HepG2 (cell line): Measurements from ENCODE around the gene NXN. TPM values are rescaled to one million over a fixed set of nuclear protein-coding genes. Genes with fewer than 3 reads are reported as not detected.

Experiments
- FOXC1 ChIP-seq: sonication (generic); formaldehyde crosslinking; IDR thresholded peaks from 2 replicates; pipeline ENCODE4 v1.8.0; 2022; ENCODE audit warnings: mild to moderate bottlenecking, missing genetic modification reagents, borderline replicate concordance
- FOXK1 ChIP-seq: sonication (generic); formaldehyde crosslinking; IDR thresholded peaks from 2 replicates; pipeline ENCODE4 v1.4.0; 2020; ENCODE audit warnings: low read depth, missing genetic modification reagents, borderline replicate concordance
- KAT2B ChIP-seq: fragments of 150-350 bp; IDR thresholded peaks from 2 replicates; pipeline ENCODE4 v1.6.1; 2014; ENCODE audit warnings: low read depth, low read length, borderline replicate concordance
- NR2F1 ChIP-seq, 2 experiments: fragments of 450-650 bp in 1 of 2; formaldehyde crosslinking in 1 of 2; IDR thresholded peaks; 2 replicates each; pipeline versions ENCODE4 v1.5.0 to v1.6.1; 2016 to 2020; ENCODE audit warnings: mild to moderate bottlenecking in 1 of 2, missing compliant biosample characterization in 1 of 2, missing genetic modification reagents in 1 of 2, moderate library complexity in 1 of 2
- NR3C1 ChIP-seq: sonication (generic); formaldehyde crosslinking; IDR thresholded peaks from 2 replicates; pipeline ENCODE4 v1.4.0; 2020; ENCODE audit warnings: missing genetic modification reagents
- RBFOX2 ChIP-seq: fragments of 200-400 bp; formaldehyde crosslinking; IDR thresholded peaks from 2 replicates; pipeline ENCODE4 v1.6.1; 2017; ENCODE audit warnings: low read depth, mild to moderate bottlenecking, low read length
- RFX1 ChIP-seq: fragments of 450-650 bp; IDR thresholded peaks from 2 replicates; pipeline ENCODE4 v1.6.1; 2017
- RFX3 ChIP-seq: IDR thresholded peaks from 2 replicates; pipeline ENCODE4 v1.6.1; 2016; ENCODE audit warnings: missing biosample characterization, missing genetic modification reagents
- ZC3H13 ChIP-seq: sonication (generic); formaldehyde crosslinking; IDR thresholded peaks from 2 replicates; pipeline ENCODE4 v1.8.1; 2023; ENCODE audit warnings: mild to moderate bottlenecking, missing genetic modification reagents, moderate library complexity
- ZFP36 ChIP-seq: fragments of 150-350 bp; IDR thresholded peaks from 2 replicates; pipeline ENCODE4 v1.6.1; 2018; ENCODE audit warnings: borderline replicate concordance, low read length, low read depth; ENCODE audit not compliant: partially characterized antibody
- ZNF543 ChIP-seq: sonication (generic); formaldehyde crosslinking; IDR thresholded peaks from 2 replicates; pipeline ENCODE4 v1.4.0; 2020; ENCODE audit warnings: mild to moderate bottlenecking, missing genetic modification reagents
- ZNF564 ChIP-seq: sonication (generic); formaldehyde crosslinking; IDR thresholded peaks from 2 replicates; pipeline ENCODE4 v1.8.1; 2023; ENCODE audit warnings: mild to moderate bottlenecking, missing genetic modification reagents
- ZNF746 ChIP-seq: sonication (generic); formaldehyde crosslinking; IDR thresholded peaks from 2 replicates; pipeline ENCODE4 v1.8.0; 2022; ENCODE audit warnings: mild to moderate bottlenecking, missing genetic modification reagents
- polyA plus RNA-seq, 8 experiments: library from polyadenylated mRNA; depleted of rRNA in 3 of 8; stranded (reverse) in 7 of 8; unstranded in 1 of 8; fragments of >200 nt; fragmentation: Illumina TruSeq in 4 of 8; extraction: Trizol in 4 of 8; gene quantifications; 2 replicates each; pipeline versions ENCODE4 v1.2.1 to v1.2.3, GENCODE V29; 2011 to 2016; ENCODE audit warnings: low read depth in 4 of 8, missing spikeins in 1 of 8, mixed read lengths in 1 of 8; ENCODE audit not compliant: insufficient read depth in 1 of 8
- total RNA-seq, 5 experiments: library from RNA; depleted of rRNA; stranded (reverse); fragments of >200 nt; fragmentation: Illumina TruSeq; extraction: Trizol; gene quantifications; 2 replicates each; pipeline ENCODE4 v1.2.3, GENCODE V29; 2016; ENCODE audit warnings: low read depth in 1 of 5
- TF ChIP-seq, protein P1 (sequence below), 2 experiments: fragments of 450-650 bp in 1 of 2; sonication (generic) in 1 of 2; formaldehyde crosslinking in 1 of 2; IDR thresholded peaks; 2 replicates each; pipeline versions ENCODE4 v1.6.1 to v1.8.0; 2016 to 2022; ENCODE audit warnings: antibody characterized with exemption in 1 of 2, mild to moderate bottlenecking in 1 of 2, missing genetic modification reagents in 1 of 2
- TF ChIP-seq, protein P2 (sequence below): sonication (generic); formaldehyde crosslinking; IDR thresholded peaks from 2 replicates; pipeline ENCODE4 v1.4.0; 2020; ENCODE audit warnings: missing genetic modification reagents
- TF ChIP-seq, protein P3 (sequence below): sonication (generic); formaldehyde crosslinking; conservative IDR thresholded peaks from 2 replicates; pipeline ENCODE4 v1.8.0; 2022; ENCODE audit warnings: low read depth, missing genetic modification reagents

Gene NXN
- total and polyA plus RNA-seq, 2 of the 13 experiments (the other 11 are each of a cell fraction or from before 2014, with no cell fraction given): 22.2 to 24.3 TPM

DNA sequence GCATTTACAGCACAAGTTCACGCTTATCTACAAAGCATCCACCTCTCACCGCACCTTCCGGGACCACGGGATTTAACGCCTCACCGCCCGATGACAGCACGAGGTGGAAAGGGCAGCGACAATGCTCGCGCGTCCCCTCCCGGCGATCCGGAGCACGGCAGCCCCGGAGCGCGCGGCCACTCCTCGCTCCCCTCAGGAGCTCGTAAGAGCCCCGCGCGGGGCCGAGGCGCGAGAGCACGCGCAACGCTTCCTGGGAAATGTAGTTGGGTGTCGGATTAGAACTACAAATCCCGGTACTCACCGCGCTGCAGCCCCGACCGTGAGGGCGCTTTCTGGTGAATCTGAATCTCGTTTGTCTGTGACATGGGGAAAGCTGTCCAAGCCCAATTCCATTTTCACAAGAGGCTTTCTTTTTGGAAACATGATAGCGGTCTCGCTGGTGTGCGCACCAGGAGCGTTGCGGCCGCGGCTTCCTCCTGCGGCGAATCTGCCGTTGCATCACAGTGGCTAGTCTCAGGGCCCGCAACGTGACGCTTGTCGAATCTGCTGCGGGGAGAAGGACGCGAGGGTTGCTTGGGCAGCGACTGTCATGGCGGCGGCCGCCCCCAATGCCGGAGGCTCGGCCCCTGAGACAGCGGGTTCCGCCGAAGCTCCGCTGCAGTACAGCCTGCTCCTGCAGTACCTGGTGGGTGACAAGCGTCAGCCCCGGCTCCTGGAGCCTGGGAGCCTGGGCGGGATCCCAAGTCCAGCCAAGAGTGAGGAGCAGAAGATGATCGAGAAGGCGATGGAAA, 17.2 kb upstream of the NXN start, which contains the start of gene TIMM22 (continued):
- TF ChIP-seq, protein P1, sequence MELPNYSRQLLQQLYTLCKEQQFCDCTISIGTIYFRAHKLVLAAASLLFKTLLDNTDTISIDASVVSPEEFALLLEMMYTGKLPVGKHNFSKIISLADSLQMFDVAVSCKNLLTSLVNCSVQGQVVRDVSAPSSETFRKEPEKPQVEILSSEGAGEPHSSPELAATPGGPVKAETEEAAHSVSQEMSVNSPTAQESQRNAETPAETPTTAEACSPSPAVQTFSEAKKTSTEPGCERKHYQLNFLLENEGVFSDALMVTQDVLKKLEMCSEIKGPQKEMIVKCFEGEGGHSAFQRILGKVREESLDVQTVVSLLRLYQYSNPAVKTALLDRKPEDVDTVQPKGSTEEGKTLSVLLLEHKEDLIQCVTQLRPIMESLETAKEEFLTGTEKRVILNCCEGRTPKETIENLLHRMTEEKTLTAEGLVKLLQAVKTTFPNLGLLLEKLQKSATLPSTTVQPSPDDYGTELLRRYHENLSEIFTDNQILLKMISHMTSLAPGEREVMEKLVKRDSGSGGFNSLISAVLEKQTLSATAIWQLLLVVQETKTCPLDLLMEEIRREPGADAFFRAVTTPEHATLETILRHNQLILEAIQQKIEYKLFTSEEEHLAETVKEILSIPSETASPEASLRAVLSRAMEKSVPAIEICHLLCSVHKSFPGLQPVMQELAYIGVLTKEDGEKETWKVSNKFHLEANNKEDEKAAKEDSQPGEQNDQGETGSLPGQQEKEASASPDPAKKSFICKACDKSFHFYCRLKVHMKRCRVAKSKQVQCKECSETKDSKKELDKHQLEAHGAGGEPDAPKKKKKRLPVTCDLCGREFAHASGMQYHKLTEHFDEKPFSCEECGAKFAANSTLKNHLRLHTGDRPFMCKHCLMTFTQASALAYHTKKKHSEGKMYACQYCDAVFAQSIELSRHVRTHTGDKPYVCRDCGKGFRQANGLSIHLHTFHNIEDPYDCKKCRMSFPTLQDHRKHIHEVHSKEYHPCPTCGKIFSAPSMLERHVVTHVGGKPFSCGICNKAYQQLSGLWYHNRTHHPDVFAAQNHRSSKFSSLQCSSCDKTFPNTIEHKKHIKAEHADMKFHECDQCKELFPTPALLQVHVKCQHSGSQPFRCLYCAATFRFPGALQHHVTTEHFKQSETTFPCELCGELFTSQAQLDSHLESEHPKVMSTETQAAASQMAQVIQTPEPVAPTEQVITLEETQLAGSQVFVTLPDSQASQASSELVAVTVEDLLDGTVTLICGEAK (IDR thresholded peaks at IDR 0.05): no peak
- TF ChIP-seq, protein P1 (CRISPR knock-in tag; IDR thresholded peaks at IDR 0.05): peak; percentile 83; the same call in 1 of the 2 replicates
- 0 out of 2 replicates have a peak, but pooled peaks have one; percentile 68 for TF ChIP-seq ZNF543
- TF ChIP-seq RBFOX2: peak; percentile 91
- TF ChIP-seq, protein P2, sequence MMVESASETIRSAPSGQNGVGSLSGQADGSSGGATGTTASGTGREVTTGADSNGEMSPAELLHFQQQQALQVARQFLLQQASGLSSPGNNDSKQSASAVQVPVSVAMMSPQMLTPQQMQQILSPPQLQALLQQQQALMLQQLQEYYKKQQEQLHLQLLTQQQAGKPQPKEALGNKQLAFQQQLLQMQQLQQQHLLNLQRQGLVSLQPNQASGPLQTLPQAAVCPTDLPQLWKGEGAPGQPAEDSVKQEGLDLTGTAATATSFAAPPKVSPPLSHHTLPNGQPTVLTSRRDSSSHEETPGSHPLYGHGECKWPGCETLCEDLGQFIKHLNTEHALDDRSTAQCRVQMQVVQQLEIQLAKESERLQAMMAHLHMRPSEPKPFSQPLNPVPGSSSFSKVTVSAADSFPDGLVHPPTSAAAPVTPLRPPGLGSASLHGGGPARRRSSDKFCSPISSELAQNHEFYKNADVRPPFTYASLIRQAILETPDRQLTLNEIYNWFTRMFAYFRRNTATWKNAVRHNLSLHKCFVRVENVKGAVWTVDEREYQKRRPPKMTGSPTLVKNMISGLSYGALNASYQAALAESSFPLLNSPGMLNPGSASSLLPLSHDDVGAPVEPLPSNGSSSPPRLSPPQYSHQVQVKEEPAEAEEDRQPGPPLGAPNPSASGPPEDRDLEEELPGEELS (CRISPR knock-in tag): peak; percentile 62
- no peak for TF ChIP-seq RFX1
- peak; percentile 38 for TF ChIP-seq RFX3 (CRISPR knock-in tag)
- peak; percentile 68; the same call in 1 of the 2 replicates for TF ChIP-seq ZNF564 (CRISPR knock-in tag)
- TF ChIP-seq FOXC1: peak; percentile 93
- TF ChIP-seq NR2F1 (CRISPR knock-in tag; IDR thresholded peaks at IDR 0.05): peak in 1 of 2 experiments; percentile 40; a peak in 2 of 4 replicates
- TF ChIP-seq NR3C1 (CRISPR knock-in tag): no peak
- no peak for TF ChIP-seq KAT2B
- TF ChIP-seq ZNF746: peak; percentile 67; the same call in 1 of the 2 replicates
- peak; percentile 94 for TF ChIP-seq FOXK1 (CRISPR knock-in tag)
- TF ChIP-seq ZC3H13 (CRISPR knock-in tag): peak; percentile 78
- TF ChIP-seq, protein P3, sequence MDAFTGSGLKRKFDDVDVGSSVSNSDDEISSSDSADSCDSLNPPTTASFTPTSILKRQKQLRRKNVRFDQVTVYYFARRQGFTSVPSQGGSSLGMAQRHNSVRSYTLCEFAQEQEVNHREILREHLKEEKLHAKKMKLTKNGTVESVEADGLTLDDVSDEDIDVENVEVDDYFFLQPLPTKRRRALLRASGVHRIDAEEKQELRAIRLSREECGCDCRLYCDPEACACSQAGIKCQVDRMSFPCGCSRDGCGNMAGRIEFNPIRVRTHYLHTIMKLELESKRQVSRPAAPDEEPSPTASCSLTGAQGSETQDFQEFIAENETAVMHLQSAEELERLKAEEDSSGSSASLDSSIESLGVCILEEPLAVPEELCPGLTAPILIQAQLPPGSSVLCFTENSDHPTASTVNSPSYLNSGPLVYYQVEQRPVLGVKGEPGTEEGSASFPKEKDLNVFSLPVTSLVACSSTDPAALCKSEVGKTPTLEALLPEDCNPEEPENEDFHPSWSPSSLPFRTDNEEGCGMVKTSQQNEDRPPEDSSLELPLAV: no peak; the same call in 1 of the 2 replicates
- TF ChIP-seq ZFP36: no peak
